ENCODE data around the gene LRP1B.

The LRP1B gene

DNA sequence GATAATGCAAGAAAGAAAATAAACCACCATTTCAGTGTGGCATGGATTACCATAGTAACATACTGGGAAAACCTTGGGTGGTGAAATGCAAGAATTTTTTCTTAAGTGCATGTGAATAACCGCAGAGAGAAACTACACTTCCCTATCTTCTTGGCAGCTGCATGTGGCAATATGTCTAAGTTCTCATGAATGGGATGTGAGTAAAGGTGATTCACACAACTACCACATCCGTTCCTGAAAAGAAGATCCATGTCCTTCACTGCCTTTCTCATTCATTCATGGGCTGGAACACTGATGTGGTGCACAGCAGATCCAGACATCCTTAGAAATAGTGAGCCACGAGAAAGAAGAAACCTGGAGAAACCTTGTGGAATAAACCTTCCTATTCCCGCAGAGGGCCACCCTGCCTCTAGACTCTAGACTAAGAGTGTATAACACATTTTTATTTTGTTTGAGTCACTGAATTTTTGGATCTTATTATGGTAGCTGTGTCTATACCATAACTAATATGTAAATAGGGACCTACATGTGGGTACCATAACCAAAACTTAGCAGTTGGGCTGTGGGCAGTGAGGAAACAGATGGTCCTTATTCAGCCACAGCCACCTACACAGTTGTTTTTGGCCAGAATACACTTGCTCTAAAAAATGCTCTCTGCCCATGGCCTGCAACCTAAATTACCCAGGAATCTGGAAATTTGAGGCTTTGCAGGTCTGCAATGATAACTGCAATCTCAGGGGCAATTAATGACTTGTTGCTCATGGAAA, 573.3 kb downstream of the LRP1B start (continued):
- TF ChIP-seq, protein P1, sequence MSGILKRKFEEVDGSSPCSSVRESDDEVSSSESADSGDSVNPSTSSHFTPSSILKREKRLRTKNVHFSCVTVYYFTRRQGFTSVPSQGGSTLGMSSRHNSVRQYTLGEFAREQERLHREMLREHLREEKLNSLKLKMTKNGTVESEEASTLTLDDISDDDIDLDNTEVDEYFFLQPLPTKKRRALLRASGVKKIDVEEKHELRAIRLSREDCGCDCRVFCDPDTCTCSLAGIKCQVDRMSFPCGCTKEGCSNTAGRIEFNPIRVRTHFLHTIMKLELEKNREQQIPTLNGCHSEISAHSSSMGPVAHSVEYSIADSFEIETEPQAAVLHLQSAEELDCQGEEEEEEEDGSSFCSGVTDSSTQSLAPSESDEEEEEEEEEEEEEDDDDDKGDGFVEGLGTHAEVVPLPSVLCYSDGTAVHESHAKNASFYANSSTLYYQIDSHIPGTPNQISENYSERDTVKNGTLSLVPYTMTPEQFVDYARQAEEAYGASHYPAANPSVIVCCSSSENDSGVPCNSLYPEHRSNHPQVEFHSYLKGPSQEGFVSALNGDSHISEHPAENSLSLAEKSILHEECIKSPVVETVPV (CRISPR knock-in tag; IDR thresholded peaks at IDR 0.05), result no peak
- TF ChIP-seq, protein P2, sequence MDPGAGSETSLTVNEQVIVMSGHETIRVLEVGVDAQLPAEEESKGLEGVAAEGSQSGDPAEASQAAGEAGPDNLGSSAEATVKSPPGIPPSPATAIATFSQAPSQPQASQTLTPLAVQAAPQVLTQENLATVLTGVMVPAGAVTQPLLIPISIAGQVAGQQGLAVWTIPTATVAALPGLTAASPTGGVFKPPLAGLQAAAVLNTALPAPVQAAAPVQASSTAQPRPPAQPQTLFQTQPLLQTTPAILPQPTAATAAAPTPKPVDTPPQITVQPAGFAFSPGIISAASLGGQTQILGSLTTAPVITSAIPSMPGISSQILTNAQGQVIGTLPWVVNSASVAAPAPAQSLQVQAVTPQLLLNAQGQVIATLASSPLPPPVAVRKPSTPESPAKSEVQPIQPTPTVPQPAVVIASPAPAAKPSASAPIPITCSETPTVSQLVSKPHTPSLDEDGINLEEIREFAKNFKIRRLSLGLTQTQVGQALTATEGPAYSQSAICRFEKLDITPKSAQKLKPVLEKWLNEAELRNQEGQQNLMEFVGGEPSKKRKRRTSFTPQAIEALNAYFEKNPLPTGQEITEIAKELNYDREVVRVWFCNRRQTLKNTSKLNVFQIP (CRISPR knock-in tag; IDR thresholded peaks at IDR 0.05; ENCODE audit: borderline replicate concordance, low read depth), result no peak
- no peak for TF ChIP-seq ZFP30 (CRISPR knock-in tag; IDR thresholded peaks at IDR 0.05)
- TF ChIP-seq ZNF8 (CRISPR knock-in tag; IDR thresholded peaks at IDR 0.05), result no peak
- no peak for TF ChIP-seq PPARA (CRISPR knock-in tag; IDR thresholded peaks at IDR 0.05; ENCODE audit: borderline replicate concordance)
- TF ChIP-seq, protein P3, sequence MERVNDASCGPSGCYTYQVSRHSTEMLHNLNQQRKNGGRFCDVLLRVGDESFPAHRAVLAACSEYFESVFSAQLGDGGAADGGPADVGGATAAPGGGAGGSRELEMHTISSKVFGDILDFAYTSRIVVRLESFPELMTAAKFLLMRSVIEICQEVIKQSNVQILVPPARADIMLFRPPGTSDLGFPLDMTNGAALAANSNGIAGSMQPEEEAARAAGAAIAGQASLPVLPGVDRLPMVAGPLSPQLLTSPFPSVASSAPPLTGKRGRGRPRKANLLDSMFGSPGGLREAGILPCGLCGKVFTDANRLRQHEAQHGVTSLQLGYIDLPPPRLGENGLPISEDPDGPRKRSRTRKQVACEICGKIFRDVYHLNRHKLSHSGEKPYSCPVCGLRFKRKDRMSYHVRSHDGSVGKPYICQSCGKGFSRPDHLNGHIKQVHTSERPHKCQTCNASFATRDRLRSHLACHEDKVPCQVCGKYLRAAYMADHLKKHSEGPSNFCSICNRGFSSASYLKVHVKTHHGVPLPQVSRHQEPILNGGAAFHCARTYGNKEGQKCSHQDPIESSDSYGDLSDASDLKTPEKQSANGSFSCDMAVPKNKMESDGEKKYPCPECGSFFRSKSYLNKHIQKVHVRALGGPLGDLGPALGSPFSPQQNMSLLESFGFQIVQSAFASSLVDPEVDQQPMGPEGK (CRISPR knock-in tag; IDR thresholded peaks at IDR 0.05; ENCODE audit: borderline replicate concordance), result 0 out of 2 replicates have a peak, but pooled peaks have one; percentile 51
- TF ChIP-seq GLIS3 (CRISPR knock-in tag; IDR thresholded peaks at IDR 0.05), result no peak
- TF ChIP-seq BACH2 (CRISPR knock-in tag; IDR thresholded peaks at IDR 0.05; ENCODE audit: borderline replicate concordance), result no peak
- no peak for TF ChIP-seq CSDC2 (CRISPR knock-in tag; IDR thresholded peaks at IDR 0.05)
- no peak for TF ChIP-seq SNAI2 (CRISPR knock-in tag; IDR thresholded peaks at IDR 0.05)
- TF ChIP-seq ZFP3 (CRISPR knock-in tag; IDR thresholded peaks at IDR 0.05), result no peak

DNA sequence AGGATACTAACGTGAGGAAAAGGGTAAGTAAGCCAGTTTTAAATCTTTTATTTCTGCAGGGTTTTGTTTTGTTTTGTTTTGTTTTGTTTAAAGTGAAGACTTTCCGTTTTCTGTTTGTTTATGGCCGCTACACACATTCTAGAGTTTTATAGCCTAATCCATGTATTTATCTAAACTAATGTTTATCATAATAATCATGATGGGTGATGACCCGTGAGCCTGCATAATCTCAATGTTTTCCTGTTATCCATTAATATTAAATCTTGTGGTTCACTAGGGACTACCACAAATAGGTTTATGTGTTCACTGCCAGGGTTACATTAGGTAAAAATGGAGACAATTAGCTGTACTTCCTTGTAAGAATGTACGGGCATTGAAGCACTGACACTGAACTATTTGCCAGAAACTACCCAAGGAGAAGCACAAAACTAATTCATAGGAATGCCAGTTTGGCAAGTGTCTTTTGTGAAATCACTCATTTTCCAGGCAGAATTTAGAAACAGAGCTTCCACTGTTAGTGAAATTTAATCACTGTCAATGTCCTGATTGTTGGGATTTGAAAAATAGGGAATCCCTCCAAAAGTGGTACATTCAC, 574.8 kb downstream of the LRP1B start:
- TF ChIP-seq, protein P3 (CRISPR knock-in tag; IDR thresholded peaks at IDR 0.05; ENCODE audit: borderline replicate concordance), result peak; percentile 47; the same call in 1 of the 2 replicates
- peak; percentile 83 for TF ChIP-seq ISL1 (CRISPR knock-in tag; IDR thresholded peaks at IDR 0.05)
- no peak for TF ChIP-seq ARNTL (CRISPR knock-in tag; IDR thresholded peaks at IDR 0.05; ENCODE audit: borderline replicate concordance, low read depth)
- peak; percentile 37; the same call in 1 of the 2 replicates for TF ChIP-seq ZFP3 (CRISPR knock-in tag; IDR thresholded peaks at IDR 0.05)
- TF ChIP-seq TOX (CRISPR knock-in tag; IDR thresholded peaks at IDR 0.05; ENCODE audit: borderline replicate concordance), result no peak

GRCh38 chr2:141554810-141555209, 576.0 kb downstream of the LRP1B start:
- peak; percentile 74 for ATAC-seq
- TF ChIP-seq PPARA (CRISPR knock-in tag; IDR thresholded peaks at IDR 0.05; ENCODE audit: borderline replicate concordance) (no peak), TSHZ2 (CRISPR knock-in tag; IDR thresholded peaks at IDR 0.05) (no peak), ISL1 (CRISPR knock-in tag; IDR thresholded peaks at IDR 0.05) (no peak), ZFP3 (CRISPR knock-in tag; IDR thresholded peaks at IDR 0.05) (no peak), ARNTL (CRISPR knock-in tag; IDR thresholded peaks at IDR 0.05; ENCODE audit: borderline replicate concordance, low read depth) (no peak), TOX (CRISPR knock-in tag; IDR thresholded peaks at IDR 0.05; ENCODE audit: borderline replicate concordance) (no peak), CREB5 (CRISPR knock-in tag; IDR thresholded peaks at IDR 0.05; ENCODE audit: low read depth) (no peak), SNAI2 (CRISPR knock-in tag; IDR thresholded peaks at IDR 0.05) (no peak), TCF4 (CRISPR knock-in tag; IDR thresholded peaks at IDR 0.05; ENCODE audit: borderline replicate concordance) (no peak), BACH2 (CRISPR knock-in tag; IDR thresholded peaks at IDR 0.05; ENCODE audit: borderline replicate concordance) (no peak)
- TF ChIP-seq, protein P2 (CRISPR knock-in tag; IDR thresholded peaks at IDR 0.05; ENCODE audit: borderline replicate concordance, low read depth), result no peak
- TF ChIP-seq, protein P3 (CRISPR knock-in tag; IDR thresholded peaks at IDR 0.05; ENCODE audit: borderline replicate concordance), result no peak

More for the DNA sequence above, 574.8 kb downstream of the LRP1B start:
- ATAC-seq, result peak; percentile 52

Measured in SK-N-SH treated with all-trans-retinoic acid at 6 μM for 48 hours (cell line).